ENCODE measurements around the gene UBE2K.
"Not testable (repeated sequence)": the region's sequence is repeated elsewhere in the genome, so short reads cannot be mapped to it uniquely, and the experiment has no call there.

The UBE2K gene

GRCh38 chr4:39813033-39813432 lies 115.1 kb downstream of the UBE2K start:
- not testable (repeated sequence) for DNase-seq

GRCh38 chr4:39813761-39814160 lies 115.8 kb downstream of the UBE2K start:
- DNase-seq = not testable (repeated sequence)

- no peak for DNase-seq
Observed at GRCh38 chr4:39814403-39815185, 116.7 kb downstream of the UBE2K start.

GRCh38 chr4:39818646-39819045 lies 120.7 kb downstream of the UBE2K start:
- no peak for DNase-seq

GRCh38 chr4:39820186-39820585 lies 122.2 kb downstream of the UBE2K start:
- DNase-seq = no peak

GRCh38 chr4:39821951-39822350 lies 124.0 kb downstream of the UBE2K start:
- no peak for DNase-seq

- no peak for DNase-seq
Observed at GRCh38 chr4:39822662-39823061, 124.7 kb downstream of the UBE2K start.

GRCh38 chr4:39823191-39823590 lies 125.3 kb downstream of the UBE2K start:
- no peak for DNase-seq

GRCh38 chr4:39825090-39825489 lies 127.2 kb downstream of the UBE2K start:
- no peak for DNase-seq

- DNase-seq = no peak
Observed at GRCh38 chr4:39825741-39826231, 127.8 kb downstream of the UBE2K start.

Measured in cortex of kidney (tissue), 1 donor.